ENCODE results near the gene ATCAY.
"Not testable (repeated sequence)": the region's sequence is repeated elsewhere in the genome, so short reads cannot be mapped to it uniquely, and the experiment has no call there.

Gene ATCAY

DNA sequence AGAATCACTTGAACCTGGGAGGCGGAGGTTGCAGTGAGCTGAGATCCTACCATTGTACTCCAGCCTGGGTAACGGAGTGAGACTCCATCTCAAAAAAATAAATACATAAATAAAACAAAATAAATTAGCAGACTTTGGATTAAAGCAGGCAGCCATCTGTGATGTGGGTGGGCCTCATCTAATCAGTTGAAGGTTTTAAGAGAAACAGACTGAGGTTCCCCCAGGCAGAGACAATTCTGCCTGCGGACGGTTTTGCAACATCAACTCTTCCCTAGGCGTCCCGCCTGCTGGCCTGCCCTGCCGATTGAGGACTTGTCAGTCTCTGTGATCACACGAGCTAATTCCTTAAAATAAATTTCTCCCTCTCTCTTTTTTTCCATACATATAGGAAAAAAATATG is 23.7 kb downstream of the ATCAY start:
- no peak for DNase-seq

DNA sequence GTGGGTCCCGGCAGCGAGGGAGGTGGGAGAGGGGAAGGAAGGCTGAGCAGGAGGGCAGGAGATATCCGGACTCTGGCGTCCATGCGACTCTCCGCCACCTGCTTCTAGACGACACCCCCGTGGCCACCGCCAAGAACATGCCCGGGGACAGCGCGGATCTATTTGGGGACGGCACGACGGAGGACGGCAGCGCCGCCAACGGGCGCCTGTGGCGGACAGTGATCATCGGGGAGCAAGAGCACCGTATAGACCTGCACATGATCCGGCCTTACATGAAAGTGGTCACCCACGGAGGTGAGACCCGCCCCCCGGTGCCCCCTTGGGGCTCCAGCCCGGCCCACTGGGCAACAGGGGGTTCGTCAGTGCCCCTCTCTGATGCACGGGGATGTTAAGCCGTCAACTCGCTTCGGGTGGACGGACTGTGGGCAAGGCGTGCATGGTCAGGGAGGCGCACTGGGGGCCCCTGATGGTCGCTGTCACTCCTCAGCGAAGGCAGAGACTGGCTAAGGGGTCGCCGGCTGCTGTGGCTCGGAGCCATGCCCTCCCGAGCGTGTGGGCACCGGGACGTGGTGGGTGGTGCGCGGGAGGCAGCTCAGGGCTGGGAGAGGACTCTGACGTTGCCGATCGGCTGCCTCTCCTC is 27.3 kb downstream of the ATCAY start:
- no peak for DNase-seq

DNA sequence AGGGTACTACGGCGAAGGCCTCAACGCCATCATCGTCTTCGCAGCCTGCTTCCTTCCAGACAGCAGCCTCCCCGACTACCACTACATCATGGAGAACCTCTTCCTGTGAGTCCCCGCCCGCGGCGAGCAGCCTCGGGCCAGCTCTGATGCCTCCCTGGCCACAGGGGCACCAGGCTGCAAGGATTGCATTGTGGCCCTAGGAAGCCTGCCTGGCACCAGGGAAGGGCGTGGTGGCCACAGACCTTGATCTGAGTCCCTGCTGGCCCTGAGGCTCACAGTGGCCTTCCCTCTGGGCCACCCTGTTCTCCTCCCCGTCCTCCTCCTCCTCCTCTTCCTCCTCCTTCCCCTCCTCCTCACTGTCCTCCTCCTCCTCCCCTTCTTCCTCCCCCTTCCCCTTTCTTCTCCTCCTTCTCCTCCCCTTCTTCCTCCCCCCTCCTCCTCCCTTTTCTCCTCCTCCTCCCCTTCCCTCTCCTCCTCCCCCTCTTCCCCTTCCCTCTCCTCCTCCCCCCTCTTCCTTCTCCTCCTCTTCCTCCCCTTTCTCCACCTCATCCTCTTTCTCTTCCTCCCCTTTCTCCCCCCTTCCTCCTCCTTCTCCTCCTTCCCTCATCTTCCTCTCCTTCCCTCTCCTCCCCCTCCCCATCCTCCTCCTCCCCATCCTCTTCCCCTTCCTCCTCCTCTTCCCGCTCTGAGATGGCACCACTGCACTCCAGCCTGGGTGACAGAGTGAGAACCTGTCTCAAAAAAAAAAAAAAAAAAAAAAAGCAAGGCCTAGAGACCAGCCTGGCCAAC is 28.0 kb downstream of the ATCAY start:
- no peak for DNase-seq

DNA sequence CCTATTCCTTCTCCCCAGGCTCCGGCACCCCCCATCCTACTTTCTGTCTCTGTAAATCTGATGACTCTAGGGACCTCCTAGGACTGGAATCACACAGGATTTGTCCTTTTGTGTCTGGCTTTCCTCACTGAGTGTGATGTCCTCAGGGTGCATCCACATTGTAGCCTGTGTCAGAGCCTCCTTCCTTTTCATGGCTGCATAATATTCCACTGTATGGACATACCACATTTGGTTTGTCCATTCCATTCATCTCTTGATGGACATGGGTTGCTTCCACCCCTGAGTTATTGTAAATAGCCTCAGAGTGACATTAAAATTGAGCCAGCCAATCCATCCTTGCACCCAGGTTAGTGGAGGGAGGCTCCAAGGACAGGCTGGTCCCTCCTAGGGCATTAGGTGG is 29.6 kb downstream of the ATCAY start:
- DNase-seq, result no peak

DNA sequence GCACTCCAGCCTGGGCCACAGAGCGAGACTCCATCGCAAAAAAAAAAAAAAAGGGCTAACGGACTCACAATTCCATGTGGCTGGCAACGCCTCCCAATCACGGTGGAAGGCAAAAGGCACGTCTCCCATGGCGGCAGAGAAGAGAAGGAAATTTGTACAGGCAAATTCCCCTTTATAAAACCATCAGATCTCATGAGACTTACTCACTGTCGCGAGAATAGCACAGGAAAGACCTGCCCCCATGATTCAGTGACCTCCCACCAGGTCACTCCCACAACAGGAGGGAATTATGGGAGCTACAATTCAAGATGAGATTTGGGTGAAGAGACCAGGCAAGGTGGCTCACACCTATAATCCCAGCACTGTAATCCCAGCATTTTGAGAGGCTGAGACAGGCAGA is 33.7 kb downstream of the ATCAY start:
- no peak for DNase-seq

GRCh38 chr19:3916033-3916432 is 35.5 kb downstream of the ATCAY start:
- DNase-seq, result no peak

DNA sequence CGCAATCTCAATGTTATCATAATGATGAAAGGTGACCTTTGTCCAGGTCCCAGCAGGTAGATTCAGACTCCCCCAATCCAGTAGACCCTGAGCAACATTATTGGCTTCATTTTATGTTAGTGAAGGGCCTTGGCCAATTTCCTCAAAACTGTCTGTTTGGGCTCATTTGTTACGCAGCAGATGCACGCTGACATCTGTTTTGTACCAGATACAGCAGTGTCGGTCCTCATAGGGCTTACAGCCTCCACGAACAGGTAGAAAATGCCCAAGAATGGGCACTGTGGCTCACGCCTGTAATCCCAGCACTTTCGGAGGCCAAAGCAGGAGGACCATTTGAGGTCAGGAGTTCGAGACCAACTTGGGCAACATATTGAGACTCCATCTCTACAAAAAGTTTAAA is 39.3 kb downstream of the ATCAY start:
- no peak for DNase-seq

GRCh38 chr19:3923096-3923758 is 42.7 kb downstream of the ATCAY start:
- no peak for DNase-seq

DNA sequence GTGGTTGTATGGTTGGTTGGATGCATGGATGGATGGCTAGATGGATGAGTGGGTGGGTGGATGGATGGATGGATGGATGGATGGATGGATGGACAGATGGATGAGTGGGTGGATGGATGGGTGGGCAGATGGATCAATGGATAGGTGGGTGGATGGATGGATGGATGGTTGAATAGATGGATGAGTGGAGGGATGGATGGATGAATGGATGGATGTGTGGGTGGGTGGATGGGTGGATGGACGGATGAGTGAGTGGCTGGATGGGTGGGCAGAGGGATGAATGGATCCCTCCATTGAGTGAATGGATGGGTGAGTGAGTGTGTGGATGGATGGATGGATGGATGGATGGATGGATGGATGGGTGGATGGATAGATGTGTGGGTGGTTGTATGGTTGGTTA is 43.4 kb downstream of the ATCAY start:
- no peak for DNase-seq

GRCh38 chr19:3931041-3931440 is 50.6 kb downstream of the ATCAY start:
- no peak for DNase-seq

DNA sequence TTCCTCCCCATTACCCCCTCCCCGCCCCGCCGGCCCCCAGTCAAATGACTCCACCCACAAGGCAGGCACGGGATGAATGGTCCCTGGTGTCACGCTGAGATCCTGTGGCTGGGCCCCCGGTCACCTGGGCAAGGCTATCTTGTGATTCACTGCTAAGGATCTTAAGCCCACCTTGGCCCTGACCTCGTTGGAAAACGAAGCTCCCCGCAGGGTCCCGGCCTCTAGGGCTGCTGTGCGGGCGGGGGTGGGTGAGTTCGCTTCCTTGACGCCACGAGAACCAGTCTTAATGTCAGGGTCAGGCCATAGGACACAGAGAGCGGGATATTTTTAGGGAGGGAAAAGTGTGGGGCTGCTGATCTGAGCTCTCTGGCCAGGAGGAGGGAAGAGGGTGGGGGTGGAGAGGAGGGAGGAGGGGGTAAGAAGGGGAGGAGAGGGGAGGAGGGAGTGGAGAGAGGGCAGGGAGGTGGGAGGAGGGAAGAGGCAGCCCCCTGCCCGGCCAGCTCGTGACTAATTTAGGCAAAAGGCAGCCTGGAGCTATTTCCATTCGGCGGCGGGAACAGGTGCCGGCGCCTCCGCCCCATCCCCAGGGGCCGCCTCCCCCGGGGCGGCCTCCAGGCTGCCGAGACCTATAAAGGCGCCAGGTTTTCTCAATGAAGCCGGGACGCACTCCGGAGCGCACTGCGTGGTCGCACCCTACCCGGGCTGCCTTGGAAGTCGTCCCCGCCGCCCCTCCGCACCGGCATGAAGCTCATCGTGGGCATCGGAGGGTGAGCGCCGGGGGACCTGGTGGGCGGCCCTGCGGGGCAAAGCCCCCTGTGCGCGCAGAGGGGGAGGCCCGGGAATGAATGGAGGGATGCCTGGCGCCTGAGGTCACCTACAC is 52.7 kb downstream of the ATCAY start, which contains the start of gene NMRK2:
Gene NMRK2, plus strand, starts transcription at position 139 of the 880 bp plus-strand sequence. Its CDS starts 603 bp downstream, at position 742.
- DNase-seq, result no peak

DNA sequence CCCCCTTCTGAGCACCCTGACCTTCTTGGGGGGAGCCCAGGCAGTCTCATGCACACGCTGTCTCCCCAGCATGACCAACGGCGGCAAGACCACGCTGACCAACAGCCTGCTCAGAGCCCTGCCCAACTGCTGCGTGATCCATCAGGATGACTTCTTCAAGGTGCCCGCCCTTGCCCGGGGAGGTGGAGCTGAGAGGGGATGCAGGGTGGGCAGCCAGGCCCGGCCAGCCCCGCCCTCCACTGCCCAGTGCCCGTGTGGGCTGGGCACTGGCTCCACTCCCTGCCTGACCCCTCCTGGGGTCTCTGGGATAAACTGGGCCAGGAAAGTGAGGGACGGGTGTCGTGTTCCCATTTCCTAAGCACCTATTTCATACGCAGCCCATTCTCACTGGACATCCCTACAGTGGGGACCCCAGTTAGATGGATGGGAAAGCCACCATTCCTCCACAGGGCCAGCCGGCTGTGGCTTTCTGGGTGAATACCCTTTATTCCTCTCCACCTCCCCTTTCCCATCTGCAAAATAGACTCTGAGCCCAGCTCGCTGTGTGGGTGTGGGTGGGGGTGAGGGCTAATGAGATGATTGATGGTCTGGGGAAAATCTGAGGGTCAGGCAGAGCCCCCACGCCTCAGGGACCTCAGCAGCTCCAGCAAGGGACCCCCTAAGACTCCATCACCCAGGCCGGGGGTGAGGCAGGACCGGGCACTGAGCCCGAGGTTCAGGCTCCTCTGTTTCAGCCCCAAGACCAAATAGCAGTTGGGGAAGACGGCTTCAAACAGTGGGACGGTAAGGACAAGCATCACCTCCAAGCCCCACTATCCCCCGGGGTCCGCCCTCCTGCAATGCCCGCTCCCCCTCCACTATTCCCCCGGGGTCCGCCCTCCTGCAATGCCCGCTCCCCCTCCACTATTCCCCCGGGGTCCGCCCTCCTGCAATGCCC is 56.3 kb downstream of the ATCAY start:
- no peak for DNase-seq

- DNase-seq, result not testable (repeated sequence)
Observed at GRCh38 chr19:3938300-3938950, 57.9 kb downstream of the ATCAY start.

DNA sequence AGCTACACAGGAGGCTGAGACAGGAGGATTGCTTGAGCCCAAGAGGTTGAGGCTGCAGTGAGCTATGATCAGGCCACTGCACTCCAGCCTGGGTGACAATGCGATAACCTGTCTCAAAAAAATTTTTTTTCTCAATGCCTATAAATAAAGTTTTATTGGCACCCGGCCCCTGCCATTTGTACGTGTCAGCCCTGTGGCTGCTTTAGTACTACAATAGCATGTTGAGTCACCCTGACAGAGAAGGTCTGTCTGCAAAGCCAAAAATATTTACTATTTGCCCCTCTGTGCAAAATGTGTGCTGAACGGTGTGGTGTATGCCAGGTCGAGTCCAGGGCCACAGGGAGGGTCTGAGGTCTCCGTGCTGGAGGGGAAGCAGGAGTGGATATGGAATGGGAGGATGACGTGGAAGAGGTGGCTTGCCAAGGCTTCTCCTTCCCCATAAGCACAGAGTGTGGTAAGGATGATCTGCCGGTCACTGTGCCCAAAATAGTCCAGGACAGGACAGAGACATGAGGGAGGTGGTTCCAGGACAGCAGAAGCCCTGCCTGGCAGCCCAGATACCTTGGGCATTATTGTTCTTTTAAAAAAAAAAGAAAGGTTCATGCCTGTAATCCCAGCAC is 62.4 kb downstream of the ATCAY start:
- no peak for DNase-seq

DNA sequence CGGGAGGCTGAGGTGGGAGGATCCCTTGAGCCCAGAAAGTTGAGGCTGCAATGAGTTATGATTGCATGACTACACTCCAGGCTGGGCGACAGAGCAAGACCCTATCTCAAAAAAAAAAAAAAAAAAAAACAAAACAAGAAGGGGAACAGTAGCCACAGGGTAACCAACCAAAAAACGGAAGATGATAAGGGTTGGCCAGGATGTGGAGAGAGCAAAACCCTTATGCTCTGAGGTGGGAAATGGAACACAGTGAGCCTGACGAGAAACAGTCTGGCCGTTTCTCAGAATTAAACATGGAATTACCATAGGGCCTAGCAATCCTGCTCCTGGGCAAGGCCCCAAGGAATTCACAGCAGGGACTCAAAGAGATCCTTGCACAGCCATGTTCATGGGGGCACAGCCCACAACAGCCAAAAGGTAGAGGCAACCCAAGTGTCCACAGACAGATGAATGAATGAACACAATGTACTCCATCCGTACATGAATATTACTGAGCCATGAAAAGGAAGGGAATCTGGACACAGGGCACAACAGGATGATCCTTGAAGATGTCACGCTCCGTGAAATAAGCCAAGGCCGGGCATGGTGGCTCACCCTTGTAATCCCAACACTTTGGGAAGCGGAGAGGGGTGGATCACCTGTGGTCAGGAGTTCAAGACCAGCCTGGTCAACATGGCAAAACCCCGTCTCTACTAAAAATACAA is 63.7 kb downstream of the ATCAY start:
- DNase-seq, result no peak

DNA sequence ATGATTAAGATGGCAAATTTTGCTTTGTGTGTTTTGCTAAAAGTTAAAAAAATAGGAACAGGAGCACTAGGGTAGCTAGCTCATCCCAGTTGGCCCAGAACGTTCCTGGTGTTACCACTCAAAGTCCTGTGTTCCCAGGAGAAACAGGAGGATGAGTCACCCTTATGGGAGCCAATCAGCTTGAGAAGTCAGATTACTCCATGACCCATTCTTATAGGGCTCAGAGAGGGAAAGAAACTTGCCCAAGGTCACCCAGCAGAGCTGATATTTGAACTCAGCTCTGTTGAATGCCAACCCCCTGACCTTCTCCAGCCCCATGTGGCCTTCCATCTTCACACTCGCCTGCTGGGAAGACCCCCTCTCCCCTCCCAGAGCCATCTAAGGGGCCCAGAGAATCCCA is 65.4 kb downstream of the ATCAY start:
- no peak for DNase-seq

GRCh38 chr19:3947316-3947933 is 66.9 kb downstream of the ATCAY start:
- DNase-seq, result not testable (repeated sequence)

DNA sequence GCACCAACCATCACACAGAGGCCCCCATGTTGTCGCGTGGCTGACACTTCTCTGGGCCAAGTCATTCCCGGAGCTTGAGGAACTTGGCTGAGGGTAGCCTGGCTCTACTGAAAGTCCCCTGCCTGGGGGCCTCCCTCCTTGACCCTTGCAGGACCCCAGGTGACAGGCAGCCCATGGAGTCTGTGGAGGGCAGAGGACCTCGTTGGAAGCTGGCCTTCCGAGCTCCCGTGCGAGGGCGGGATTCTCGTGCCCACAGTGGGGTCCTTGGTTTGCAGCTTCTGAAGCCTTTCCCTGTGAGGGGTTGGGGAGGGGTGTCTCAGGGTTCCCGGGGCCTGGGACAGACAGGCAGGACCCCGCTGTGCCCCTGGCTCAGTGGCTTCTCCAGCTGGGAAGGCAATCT is 68.8 kb downstream of the ATCAY start:
- no peak for DNase-seq

- no peak for DNase-seq
Observed at GRCh38 chr19:3949997-3950859, 69.7 kb downstream of the ATCAY start.

Data from DMS153 (cell line).